DND-41 (cell line): ENCODE measurements around the gene PCGF3.

Experiments used
- ATAC-seq: fragments of 200-7000 bp; cut with Tn5 transposase; 3 replicates; pipeline ENCODE4 v1.9.1; 2021; ENCODE audit warnings: low read depth; ENCODE audit not compliant: insufficient read depth
- DNase-seq: peaks from one replicate; pipeline ENCODE4 v3.0.0-alpha.2; 2020
- H2AFZ ChIP-seq: 2 replicates; pipeline ENCODE4 v1.6.0; 2012; ENCODE audit warnings: low read depth, low read length
- H3K27ac ChIP-seq: 2 replicates; pipeline ENCODE4 v1.5.1; 2012; ENCODE audit warnings: low read length, inconsistent platforms
- H3K27me3 ChIP-seq: fragments of 200-600 bp; sonication (generic); 2 replicates; pipeline ENCODE4 v1.6.0; 2012; ENCODE audit warnings: low read length, mild to moderate bottlenecking, inconsistent platforms; ENCODE audit not compliant: insufficient read depth, poor library complexity
- H3K36me3 ChIP-seq: 2 replicates; pipeline ENCODE4 v1.5.1; 2012; ENCODE audit warnings: low read length, inconsistent platforms; ENCODE audit not compliant: insufficient read depth
- H3K4me1 ChIP-seq: 2 replicates; pipeline ENCODE4 v1.5.1; 2012; ENCODE audit warnings: mild to moderate bottlenecking, low read length; ENCODE audit not compliant: insufficient read depth
- H3K4me2 ChIP-seq: 2 replicates; pipeline ENCODE4 v1.6.0; 2012; ENCODE audit warnings: mild to moderate bottlenecking, moderate library complexity, low read length, inconsistent platforms; ENCODE audit not compliant: insufficient read depth
- H3K4me3 ChIP-seq, 2 experiments: fragments of 200-600 bp in 1 of 2; shearing (Covaris generic) in 1 of 2; 2 replicates each; pipeline ENCODE4 v1.5.1; 2012 to 2016; ENCODE audit warnings: inconsistent platforms in 2 of 2, low read length in 2 of 2, mild to moderate bottlenecking in 2 of 2, low read depth in 1 of 2, moderate library complexity in 1 of 2
- H3K79me2 ChIP-seq: 2 replicates; pipeline ENCODE4 v1.6.0; 2012; ENCODE audit warnings: low read length, inconsistent platforms; ENCODE audit not compliant: insufficient read depth
- H3K9ac ChIP-seq: 2 replicates; pipeline ENCODE4 v1.6.0; 2012; ENCODE audit warnings: low read depth, mild to moderate bottlenecking, inconsistent platforms, low read length, moderate library complexity
- H3K9me3 ChIP-seq: 2 replicates; pipeline ENCODE4 v1.5.1; 2012; ENCODE audit warnings: low read length, moderate library complexity, mild to moderate bottlenecking, inconsistent platforms; ENCODE audit not compliant: insufficient read depth, severe bottlenecking
- H4K20me1 ChIP-seq: 2 replicates; pipeline ENCODE4 v1.6.0; 2012; ENCODE audit warnings: low read length; ENCODE audit not compliant: insufficient read depth
- CTCF ChIP-seq: IDR thresholded peaks from 2 replicates; pipeline ENCODE4 v1.5.1; 2012; ENCODE audit warnings: borderline replicate concordance, low read length, moderate library complexity, mild to moderate bottlenecking; ENCODE audit not compliant: poor library complexity, severe bottlenecking; ENCODE audit errors: extremely low read depth
- EZH2 ChIP-seq: IDR thresholded peaks from 3 replicates; pipeline ENCODE4 v1.6.1; 2012; ENCODE audit warnings: borderline replicate concordance, low read depth, mild to moderate bottlenecking, moderate library complexity, low read length, inconsistent platforms; ENCODE audit not compliant: severe bottlenecking

The PCGF3 gene

GRCh38 chr4:739569-739968 lies 33.9 kb downstream of the PCGF3 start:
- Histone ChIP-seq H3K4me1 (no peaks in the 10 kb centered on the region), H3K79me2 (no peaks in the 10 kb centered on the region), H3K4me3 (no peak overlapping the region), H3K9ac (no peak overlapping the region), H3K36me3 (peaks cover 70% of the 10 kb centered on the region), H4K20me1 (peaks cover 19% of the 10 kb centered on the region), H3K4me2 (no peak overlapping the region), H3K9me3 (no peaks in the 10 kb centered on the region), H2AFZ (no peak overlapping the region), H3K27me3 (no peaks in the 10 kb centered on the region), H3K27ac (no peak overlapping the region)
- TF ChIP-seq CTCF, result no peak
- no peak for TF ChIP-seq EZH2
- no peak for DNase-seq
- ATAC-seq, result no peak

GRCh38 chr4:740011-740410 lies 34.4 kb downstream of the PCGF3 start:
- Histone ChIP-seq H3K27ac (no peak overlapping the region), H2AFZ (no peak overlapping the region), H3K4me2 (no peak overlapping the region), H4K20me1 (peaks cover 19% of the 10 kb centered on the region), H3K27me3 (no peaks in the 10 kb centered on the region), H3K4me3 (no peak overlapping the region), H3K79me2 (no peaks in the 10 kb centered on the region), H3K9ac (no peak overlapping the region), H3K9me3 (no peaks in the 10 kb centered on the region), H3K4me1 (no peaks in the 10 kb centered on the region), H3K36me3 (peaks cover 65% of the 10 kb centered on the region)
- ATAC-seq (no peak), DNase-seq (no peak)
- TF ChIP-seq CTCF (no peak), EZH2 (no peak)

- ATAC-seq (no peak), DNase-seq (no peak)
- H3K9ac ChIP-seq, result no peak overlapping the region
- H3K4me2 ChIP-seq, result no peak overlapping the region
- peaks cover 58% of the 10 kb centered on the region for H3K36me3 ChIP-seq
- H3K4me3 ChIP-seq, result no peak overlapping the region
- no peaks in the 10 kb centered on the region for H3K9me3 ChIP-seq
- no peaks in the 10 kb centered on the region for H3K79me2 ChIP-seq
- H3K4me1 ChIP-seq, result no peaks in the 10 kb centered on the region
- H4K20me1 ChIP-seq, result peaks cover 19% of the 10 kb centered on the region
- no peaks in the 10 kb centered on the region for H3K27me3 ChIP-seq
- no peak overlapping the region for H2AFZ ChIP-seq
- H3K27ac ChIP-seq, result no peak overlapping the region
- TF ChIP-seq EZH2, result no peak
- no peak for TF ChIP-seq CTCF
Measured at GRCh38 chr4:740656-741282, 35.1 kb downstream of the PCGF3 start.
